HTERT RPE-1 (cell line): Measurements from ENCODE around the gene S100B.
"Not testable (repeated sequence)": the region's sequence is repeated elsewhere in the genome, so short reads cannot be mapped to it uniquely, and the experiment has no call there.

Source experiments
- in situ Hi-C: fragments of 300-500 bp; cut with MboI; formaldehyde crosslinking; loops from 4 replicates; pipeline ENCODE4 v1.14.3; 2020; ENCODE audit warnings: low sequenced_read_pairs

Gene S100B

GRCh38 chr21:46604975-46605766, at the start of gene S100B:
S100B (minus strand) TSS chr21:46605082; CDS start chr21:46602415, 2,667 bp downstream.
- in situ Hi-C loops, result no loop called here

GRCh38 chr21:46651121-46651520, 46.2 kb upstream of the S100B start:
- in situ Hi-C loops, result no loop called here

- in situ Hi-C loops, result no loop called here
Measured at GRCh38 chr21:46650476-46651098, 45.7 kb upstream of the S100B start.

GRCh38 chr21:46649356-46649755, 44.5 kb upstream of the S100B start:
- in situ Hi-C loops, result no loop called here

- in situ Hi-C loops, result no loop called here
Measured at GRCh38 chr21:46648539-46648938, 43.7 kb upstream of the S100B start.

GRCh38 chr21:46646541-46647154, 41.8 kb upstream of the S100B start:
- in situ Hi-C loops, result no loop called here

GRCh38 chr21:46645840-46646239, 41.0 kb upstream of the S100B start:
- in situ Hi-C loops, result no loop called here

- in situ Hi-C loops, result no loop called here
Measured at GRCh38 chr21:46643379-46644177, 38.7 kb upstream of the S100B start.

- in situ Hi-C loops, result no loop called here
Measured at GRCh38 chr21:46641656-46642055, 36.8 kb upstream of the S100B start.

- in situ Hi-C loops, result no loop called here
Measured at GRCh38 chr21:46639489-46640386, 34.9 kb upstream of the S100B start.

GRCh38 chr21:46637952-46638746, 33.3 kb upstream of the S100B start:
- in situ Hi-C loops, result no loop called here

- in situ Hi-C loops, result no loop called here
Measured at GRCh38 chr21:46636550-46637285, 31.8 kb upstream of the S100B start.

GRCh38 chr21:46636181-46636512, 31.3 kb upstream of the S100B start:
- in situ Hi-C loops, result no loop called here

GRCh38 chr21:46635324-46636180, 30.7 kb upstream of the S100B start, which contains the start of gene PRMT2:
PRMT2 (plus strand) TSS chr21:46635674; CDS start chr21:46636952, 1,278 bp downstream.
- in situ Hi-C loops, result no loop called here

GRCh38 chr21:46634966-46635323, 30.1 kb upstream of the S100B start:
- in situ Hi-C loops, result no loop called here

GRCh38 chr21:46634427-46634826, 29.5 kb upstream of the S100B start:
- in situ Hi-C loops, result no loop called here

GRCh38 chr21:46633566-46633965, 28.7 kb upstream of the S100B start:
- in situ Hi-C loops, result no loop called here

- in situ Hi-C loops, result not testable (repeated sequence)
Measured at GRCh38 chr21:46630915-46631314, 26.0 kb upstream of the S100B start.
